ENCODE measurements around the gene TIRAP. TPM values are rescaled to one million over a fixed set of nuclear protein-coding genes. Genes with fewer than 3 reads are reported as not detected.

The TIRAP gene
- total and polyA plus RNA-seq, 3 donors from 2014 or later = 3.6 to 5.9 (median 5.7) TPM

DNA sequence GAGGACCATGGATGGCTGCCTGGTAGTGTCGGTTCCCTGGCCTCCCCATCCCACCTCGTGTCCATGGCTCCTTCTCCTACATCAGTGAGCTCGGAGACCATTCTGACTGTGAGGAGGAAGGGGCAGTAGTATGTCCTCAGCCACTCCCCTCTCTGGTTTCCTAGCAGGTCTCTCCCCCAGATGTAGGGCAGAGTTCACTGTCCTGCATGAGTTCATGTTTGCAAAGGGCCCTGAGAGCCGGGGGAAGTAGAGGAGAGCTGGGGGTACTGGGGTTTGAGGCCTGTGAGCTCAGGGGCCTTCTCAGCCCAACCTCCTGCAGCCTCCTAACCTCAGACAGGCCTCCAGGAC lies 54.2 kb downstream of the TIRAP start:
- H3K4me1 ChIP-seq = peaks cover 21% of the 10 kb centered on the region
- no peaks in the 10 kb centered on the region for H3K27me3 ChIP-seq
- no peak overlapping the region for H3K27ac ChIP-seq
- H3K9me3 ChIP-seq = no peaks in the 10 kb centered on the region
- DNase-seq = no peak
- intact Hi-C loops (cut with DNase I; ENCODE audit: low total_unique reads) = no loop called here
- 81 to 87% methylated on average over 4 of the region's 4 CpGs for WGBS, 2 donors
- no peak for TF ChIP-seq POLR2A (IDR thresholded peaks at IDR 0.05)
- TF ChIP-seq, protein P1, sequence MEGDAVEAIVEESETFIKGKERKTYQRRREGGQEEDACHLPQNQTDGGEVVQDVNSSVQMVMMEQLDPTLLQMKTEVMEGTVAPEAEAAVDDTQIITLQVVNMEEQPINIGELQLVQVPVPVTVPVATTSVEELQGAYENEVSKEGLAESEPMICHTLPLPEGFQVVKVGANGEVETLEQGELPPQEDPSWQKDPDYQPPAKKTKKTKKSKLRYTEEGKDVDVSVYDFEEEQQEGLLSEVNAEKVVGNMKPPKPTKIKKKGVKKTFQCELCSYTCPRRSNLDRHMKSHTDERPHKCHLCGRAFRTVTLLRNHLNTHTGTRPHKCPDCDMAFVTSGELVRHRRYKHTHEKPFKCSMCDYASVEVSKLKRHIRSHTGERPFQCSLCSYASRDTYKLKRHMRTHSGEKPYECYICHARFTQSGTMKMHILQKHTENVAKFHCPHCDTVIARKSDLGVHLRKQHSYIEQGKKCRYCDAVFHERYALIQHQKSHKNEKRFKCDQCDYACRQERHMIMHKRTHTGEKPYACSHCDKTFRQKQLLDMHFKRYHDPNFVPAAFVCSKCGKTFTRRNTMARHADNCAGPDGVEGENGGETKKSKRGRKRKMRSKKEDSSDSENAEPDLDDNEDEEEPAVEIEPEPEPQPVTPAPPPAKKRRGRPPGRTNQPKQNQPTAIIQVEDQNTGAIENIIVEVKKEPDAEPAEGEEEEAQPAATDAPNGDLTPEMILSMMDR (IDR thresholded peaks at IDR 0.05) = no peak
- no peaks in the 10 kb centered on the region for H3K36me3 ChIP-seq (ENCODE audit: low read depth, missing control alignments)
- H3K4me3 ChIP-seq = no peak overlapping the region

DNA sequence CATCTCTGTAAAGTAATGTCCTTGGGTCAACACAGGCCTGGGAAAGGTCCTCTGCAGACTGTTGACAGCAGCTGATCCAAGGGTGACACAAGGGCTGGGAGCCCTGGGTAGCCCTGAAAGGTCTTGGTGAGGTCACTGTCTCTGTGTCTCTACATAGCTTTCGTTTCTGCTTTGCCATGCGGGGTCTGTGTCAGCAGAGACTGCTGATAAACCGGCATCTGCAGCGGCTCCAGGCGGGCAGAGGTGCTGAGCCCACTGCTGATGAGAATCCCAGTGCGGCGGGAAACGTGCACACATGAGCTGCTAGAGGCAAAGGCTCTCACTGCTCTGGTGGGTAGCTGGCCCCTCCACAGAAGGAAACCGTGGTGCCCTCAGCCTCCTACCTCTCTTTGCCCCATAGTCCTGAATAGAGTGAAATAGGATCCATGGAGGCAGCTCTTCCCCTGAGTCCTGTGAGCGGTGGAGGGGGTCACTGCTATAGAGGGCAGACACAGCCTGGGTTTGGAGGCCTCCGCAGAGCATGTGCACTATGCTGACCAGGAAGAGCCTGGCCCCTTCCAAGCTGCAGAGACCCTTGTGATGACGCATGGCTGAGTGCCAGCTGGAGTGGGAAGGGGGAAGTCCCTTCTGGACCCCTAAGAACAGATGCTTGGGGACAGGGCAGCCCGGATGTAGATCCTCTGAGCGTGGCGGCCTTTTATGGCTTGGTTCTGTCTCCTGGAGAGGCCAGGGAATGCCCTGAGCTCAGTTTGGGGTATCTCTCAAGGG lies 54.8 kb downstream of the TIRAP start:
- Histone ChIP-seq H3K4me1 (peaks cover 16% of the 10 kb centered on the region), H3K36me3 (ENCODE audit: low read depth, missing control alignments) (no peaks in the 10 kb centered on the region), H3K9me3 (no peaks in the 10 kb centered on the region), H3K27ac (no peak overlapping the region), H3K4me3 (no peak overlapping the region), H3K27me3 (no peaks in the 10 kb centered on the region)
- 88 to 92% methylated on average over 7 to 15 of the region's 15 CpGs for WGBS, 2 donors
- TF ChIP-seq, protein P1 (IDR thresholded peaks at IDR 0.05) = no peak
- TF ChIP-seq POLR2A (IDR thresholded peaks at IDR 0.05) = no peak
- intact Hi-C loops (cut with DNase I; ENCODE audit: low total_unique reads) = no loop called here
- DNase-seq = no peak

DNA sequence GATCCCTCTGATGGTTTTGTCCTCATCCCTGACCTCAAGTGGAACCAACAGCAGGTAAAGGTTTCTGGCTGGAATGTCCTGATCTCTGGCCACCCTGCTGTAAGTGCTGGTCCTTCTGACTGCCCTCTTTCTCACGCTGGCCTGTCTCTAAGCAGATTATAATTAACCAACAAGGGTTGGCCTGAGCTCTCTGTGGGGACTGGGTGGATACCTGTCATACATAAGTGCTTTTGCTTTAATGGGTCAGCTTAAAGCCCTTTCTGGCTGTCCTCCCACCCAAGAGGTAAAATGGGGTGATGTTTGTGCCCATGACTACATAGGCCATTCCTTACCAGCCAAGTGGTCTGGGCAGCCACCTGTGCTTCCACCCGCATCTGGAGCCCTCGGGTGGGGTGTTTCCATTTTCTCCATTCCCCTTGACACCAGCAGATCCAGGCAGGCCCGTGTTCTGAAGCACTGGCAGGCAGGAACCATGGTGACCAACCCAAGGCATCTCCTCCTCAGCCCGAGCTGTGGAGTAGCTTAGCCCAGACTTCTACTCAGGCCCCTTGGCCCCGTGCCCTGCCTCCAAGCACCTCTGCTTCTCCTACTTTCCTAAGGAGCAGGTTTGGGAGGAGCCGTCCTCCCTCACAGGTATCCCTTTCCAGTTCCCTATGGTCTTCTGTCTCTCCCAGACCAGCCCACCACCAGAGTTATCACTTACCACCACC lies 55.6 kb downstream of the TIRAP start:
- Histone ChIP-seq H3K4me1 (peaks cover 16% of the 10 kb centered on the region), H3K36me3 (ENCODE audit: low read depth, missing control alignments) (no peaks in the 10 kb centered on the region), H3K27me3 (no peaks in the 10 kb centered on the region), H3K4me3 (no peak overlapping the region), H3K27ac (no peak overlapping the region), H3K9me3 (no peaks in the 10 kb centered on the region)
- DNase-seq = no peak
- intact Hi-C loops (cut with DNase I; ENCODE audit: low total_unique reads) = no loop called here
- 90 to 99% methylated on average over 7 of the region's 7 CpGs for WGBS, 2 donors
- TF ChIP-seq POLR2A (IDR thresholded peaks at IDR 0.05) = no peak
- TF ChIP-seq, protein P1 (IDR thresholded peaks at IDR 0.05) = no peak

DNA sequence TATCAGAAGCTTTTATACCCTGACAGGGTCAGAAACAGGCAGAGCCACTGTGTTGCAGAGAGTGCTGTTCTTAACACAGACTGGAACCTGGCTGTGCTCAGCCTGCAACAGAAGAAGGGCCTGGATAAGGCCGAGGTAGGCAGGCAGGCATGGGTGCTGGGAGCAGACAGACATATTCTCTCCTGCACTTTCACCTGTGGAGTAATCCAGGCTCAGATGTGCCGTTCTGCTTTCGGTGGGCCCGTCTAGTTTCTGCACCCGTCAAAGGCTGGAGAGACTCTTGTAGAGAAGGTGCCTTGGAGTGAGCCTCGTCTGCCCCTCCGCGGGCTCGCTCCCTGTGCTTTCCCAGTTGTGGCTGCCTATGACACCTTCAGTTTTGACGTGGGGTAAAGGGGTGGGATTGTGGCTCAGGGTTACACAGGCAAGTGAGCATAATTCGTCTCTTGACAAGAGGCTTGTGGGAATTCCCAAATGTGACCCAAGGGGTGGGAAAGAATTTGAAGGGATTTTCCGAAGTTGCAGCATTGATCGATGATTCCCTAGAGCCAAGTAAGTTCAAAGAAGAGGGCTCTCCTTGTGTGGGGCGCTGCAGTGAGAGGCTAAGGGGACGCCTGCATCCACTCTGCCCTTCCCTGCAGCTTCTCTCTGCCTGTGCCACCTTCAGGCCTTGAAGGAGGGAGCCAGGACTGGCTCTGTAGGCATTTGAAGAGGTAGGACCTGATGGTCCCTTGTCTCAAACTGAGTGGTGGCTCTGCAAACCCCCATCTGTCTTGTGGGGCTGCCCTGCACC lies 56.4 kb downstream of the TIRAP start:
- Histone ChIP-seq H3K4me3 (no peak overlapping the region), H3K36me3 (ENCODE audit: low read depth, missing control alignments) (no peaks in the 10 kb centered on the region), H3K4me1 (peaks cover 21% of the 10 kb centered on the region), H3K9me3 (no peaks in the 10 kb centered on the region), H3K27me3 (no peaks in the 10 kb centered on the region), H3K27ac (peak overlapping the region in 1 of 2 donors; percentile 30)
- no peak for DNase-seq
- TF ChIP-seq, protein P1 (IDR thresholded peaks at IDR 0.05) = no peak
- TF ChIP-seq POLR2A (IDR thresholded peaks at IDR 0.05) = no peak
- WGBS, 2 donors = 84% methylated on average over 11 to 15 of the region's 15 CpGs
- intact Hi-C loops (cut with DNase I; ENCODE audit: low total_unique reads) = no loop called here

Measured in testis (tissue), 3 donors.